ENCODE data around the gene SLC48A1.

- TF ChIP-seq RBBP5 (conservative IDR thresholded peaks at IDR 0.05): no peak
- no peak for TF ChIP-seq CTCF (IDR thresholded peaks at IDR 0.05 in 2 of 3, conservative IDR thresholded peaks at IDR 0.05 in 1 of 3; ENCODE audit: control insufficient read depth in 2 of 3, extremely low read depth in 1 of 3, insufficient read depth in 1 of 3, low read depth in 3 of 3, low read length in 3 of 3)
- TF ChIP-seq PAX8 (IDR thresholded peaks at IDR 0.05): no peak
Measured at GRCh38 chr12:47803191-47803875, 30.3 kb downstream of the SLC48A1 start.
